HCEC 1CT (cell line): ENCODE data around the gene TBC1D22B.

Experiments
- DNase-seq: peaks from one replicate; pipeline ENCODE4 v3.0.0-alpha.2; 2017

TBC1D22B gene

DNA sequence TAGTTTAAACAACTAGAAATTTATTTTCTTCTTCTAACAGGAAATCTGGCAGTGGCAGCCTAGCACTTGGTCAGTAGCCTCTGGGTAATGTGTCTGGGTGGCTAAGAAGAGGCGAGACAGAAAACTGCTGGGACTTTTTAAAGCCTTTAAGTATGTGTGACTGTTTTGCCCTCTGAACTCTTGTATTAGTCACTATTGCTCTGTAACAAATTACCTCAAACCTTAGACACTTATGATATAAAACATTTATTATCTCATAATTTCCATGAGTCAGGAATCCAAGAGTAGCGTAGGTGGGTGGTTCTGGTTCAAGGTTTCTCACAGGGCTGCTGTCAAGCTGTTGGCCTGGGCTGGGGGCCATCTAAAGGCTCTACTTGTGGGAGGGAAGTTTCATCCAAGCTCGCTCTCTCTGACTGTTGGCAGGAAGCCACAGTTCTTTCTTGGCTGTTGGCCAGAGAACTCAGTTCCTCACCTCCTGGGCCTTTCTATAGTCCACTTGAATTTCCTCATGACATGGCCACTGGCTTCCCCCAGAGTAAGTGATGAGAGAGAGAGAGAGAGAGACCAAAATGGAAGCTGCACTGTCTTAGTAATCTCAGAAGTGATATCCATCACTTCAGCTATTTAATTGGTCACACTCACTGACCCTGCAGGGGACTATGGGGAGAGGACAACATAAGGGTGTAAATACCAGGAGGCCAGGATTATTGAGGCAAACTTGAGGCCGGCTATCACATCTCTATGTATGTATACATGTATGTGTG is 17.4 kb upstream of the TBC1D22B start:
- peak; percentile 100 for DNase-seq

DNA sequence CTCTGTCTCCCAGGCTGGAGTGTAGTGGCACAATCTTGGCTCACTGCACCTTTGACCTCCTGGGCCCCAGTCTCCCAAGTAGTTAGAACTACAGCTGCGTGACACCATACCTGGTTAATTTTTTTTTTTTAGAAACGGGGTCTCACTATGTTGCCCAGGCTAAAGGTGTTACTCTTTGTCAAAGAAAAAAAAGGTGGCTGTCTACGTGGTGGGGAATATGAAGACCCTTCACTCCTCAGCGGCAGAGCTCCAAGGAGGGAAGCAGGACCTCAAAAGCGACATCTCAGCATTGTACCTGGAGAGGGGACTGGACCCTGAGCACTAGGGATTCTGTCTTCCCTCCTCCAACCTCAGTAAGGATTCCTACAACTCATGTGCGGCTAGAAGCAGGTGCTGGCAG is 16.4 kb upstream of the TBC1D22B start:
- DNase-seq: no peak

DNA sequence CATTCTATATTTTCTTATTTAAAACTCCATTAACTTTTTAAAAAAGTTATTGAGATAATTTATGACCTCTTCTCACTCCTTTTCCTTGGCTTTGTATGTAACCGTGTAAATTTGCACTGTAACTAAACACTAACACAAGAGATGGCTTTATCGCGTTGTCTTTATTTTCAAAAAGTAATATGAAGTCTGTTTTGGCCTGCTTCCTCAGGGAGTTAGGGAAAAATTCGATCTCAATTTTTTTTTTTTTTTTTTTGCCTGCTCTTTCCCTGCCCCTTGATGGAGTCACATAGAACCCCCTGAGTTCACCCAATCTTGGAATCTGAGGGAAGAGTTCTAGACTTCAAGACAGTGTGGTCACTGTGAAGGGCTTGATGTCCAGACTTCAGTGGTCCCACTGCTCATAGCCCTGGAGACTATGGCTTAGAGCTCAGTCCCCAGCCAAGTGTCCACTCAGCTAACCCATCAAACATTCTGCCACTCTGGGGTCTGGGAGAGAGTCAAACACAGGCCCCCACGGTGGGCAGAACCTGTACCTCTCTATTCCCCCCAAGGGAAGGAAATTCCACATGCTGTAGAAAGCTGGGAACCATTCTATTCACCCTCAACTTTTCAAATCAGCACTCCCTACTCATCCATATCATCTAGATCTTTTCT is 15.7 kb upstream of the TBC1D22B start:
- no peak for DNase-seq

DNA sequence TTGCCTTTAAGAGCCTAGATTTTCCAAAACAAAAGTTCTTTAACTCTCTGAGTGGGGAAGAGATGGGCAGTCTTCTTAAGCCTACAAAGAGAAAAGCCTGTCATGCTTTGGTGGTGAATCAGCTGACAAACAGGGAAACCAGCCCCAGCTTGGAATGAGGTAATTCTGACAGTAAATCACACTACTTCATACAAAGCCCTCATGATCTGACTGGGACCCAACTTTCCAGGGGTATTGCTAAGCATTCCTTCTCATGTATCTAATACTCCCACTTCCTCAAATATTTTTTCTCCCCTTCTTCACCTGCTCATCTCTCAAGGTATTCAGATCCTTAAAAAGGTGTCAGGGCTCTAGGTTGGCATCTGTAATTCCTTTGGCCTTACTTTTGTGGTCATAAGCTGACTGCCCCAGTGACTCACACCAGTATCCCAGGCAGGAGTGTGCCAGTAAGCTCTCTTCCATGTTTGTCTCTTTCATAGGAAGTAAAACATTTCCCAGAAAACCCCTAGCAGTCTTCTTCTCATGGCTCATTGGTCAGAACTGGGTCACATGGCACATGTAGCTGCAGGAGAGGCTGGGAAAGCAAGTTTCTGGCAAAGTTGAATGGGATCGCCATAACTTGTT is 15.0 kb upstream of the TBC1D22B start:
- peak; percentile 99 for DNase-seq

DNA sequence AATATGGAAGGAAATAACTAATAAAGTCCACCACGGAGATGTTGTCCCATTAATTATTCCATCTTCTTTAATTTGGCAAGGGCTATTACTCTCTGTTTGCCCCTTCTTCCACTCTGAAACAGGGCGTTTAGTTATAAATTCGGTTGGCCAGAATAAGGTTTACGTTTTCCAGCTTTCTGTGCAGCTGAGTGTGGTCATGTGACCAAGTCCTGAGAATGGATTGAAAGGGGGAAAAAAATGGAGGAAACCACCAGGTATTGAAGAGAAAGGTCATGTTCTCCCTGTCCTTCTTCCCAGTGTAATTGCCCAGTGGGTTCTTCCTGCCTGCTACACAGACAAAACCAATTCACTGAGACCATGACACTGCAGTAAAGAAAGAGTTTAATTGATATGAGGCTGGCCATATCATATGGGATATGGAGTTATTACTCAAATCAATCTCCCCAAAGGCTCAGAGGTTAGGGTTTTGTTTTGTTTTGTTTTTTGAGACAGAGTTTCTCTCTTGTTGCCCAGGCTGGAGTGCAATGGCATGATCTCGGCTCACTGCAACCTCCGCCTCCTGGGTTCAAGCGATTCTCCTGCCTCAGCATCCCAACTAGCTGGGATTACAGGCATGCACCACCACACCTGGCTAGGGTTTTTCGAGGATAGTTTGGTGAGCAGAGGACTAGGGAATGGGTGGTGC is 14.3 kb upstream of the TBC1D22B start:
- DNase-seq: no peak

DNA sequence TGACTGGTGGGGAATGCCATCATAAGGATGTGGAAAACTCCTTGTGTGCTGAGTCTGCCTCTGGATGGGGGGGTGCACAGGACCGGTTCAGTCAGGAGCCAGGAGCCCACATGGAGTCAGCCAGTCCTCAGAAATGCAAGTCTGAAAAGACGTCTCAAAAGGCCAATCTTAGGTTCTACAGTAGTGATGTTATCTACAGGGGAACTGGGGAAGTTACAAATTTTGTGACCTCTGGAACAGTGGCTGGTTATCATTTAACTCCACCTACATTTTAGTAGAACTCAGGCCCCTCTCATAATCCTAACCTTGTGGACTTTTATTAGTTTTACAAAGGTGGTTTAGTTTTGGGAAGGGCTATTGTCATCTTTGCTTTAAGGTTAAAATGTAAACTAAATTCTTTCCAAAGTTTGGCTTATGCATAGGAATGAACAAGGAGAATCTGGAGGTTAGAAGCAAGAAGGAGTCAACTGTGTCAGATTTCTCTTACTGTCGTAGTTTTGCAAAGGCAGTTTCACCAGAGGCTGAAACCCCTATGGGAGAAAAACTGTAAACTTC is 13.7 kb upstream of the TBC1D22B start:
- no peak for DNase-seq

DNA sequence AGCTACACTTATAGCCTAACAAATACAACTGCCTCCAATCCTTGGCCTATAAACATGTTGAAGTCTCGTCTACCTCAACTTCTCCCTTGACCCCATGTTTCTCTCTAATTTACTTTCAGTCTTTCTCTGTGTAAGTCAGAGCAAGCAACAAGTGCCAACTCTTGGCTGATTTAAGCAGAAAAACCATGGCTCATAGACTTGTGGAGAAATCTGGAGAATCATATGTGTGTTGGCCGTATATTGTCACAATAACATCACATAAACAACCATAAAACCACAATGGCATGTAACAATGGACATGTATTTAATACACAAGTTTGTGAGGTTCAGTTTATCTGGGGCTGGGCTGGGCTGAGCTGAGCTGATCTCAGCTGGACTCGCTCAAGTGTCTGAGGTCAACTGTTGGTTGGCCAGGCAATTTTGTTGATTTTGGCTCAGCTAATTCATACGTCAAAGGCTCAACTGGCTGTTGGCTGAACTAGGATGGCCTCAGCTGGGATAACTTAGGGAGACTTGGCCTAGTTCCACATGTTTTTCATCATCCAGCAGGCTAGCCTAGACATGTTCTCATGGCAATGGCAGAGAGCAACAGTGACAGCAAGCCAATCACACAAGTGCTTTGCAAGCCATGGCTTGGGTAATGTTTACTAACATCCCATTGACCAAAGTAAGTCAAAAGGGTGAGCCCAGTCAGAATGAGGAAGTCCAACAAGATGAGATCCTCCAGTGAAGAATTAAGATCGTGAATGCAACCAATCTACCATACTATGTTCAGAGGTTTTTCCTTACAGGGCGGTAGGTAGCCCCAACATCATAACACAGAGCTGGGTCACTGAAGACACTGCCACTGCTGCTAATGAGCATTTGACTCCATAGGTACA is 12.9 kb upstream of the TBC1D22B start:
- DNase-seq: peak; percentile 100

DNA sequence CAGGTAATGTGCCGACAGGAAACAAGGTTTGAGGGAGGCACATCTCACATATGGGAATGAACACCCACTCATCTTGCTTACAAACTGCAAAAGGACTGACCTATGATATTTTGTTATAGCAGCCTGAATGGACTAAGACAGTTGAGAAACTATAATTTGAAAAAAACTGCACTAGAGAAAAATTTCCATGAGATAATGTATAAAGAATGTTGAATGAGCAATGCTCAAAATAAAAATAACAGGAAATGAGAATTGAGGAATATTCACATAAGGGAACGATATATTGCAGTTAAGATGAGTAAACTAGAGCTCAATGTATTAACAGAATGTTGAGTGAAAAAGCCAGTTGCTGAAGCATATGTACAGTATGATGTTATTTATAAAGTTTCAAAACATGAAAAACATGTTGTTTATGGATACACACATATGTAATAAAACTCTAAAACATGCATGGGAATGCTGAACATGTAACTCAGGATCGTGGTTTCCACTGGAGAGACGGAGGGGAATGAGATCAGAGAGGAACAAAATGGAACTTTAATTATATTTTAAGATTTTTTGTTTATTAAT is 6.3 kb upstream of the TBC1D22B start:
- DNase-seq: peak; percentile 82

DNA sequence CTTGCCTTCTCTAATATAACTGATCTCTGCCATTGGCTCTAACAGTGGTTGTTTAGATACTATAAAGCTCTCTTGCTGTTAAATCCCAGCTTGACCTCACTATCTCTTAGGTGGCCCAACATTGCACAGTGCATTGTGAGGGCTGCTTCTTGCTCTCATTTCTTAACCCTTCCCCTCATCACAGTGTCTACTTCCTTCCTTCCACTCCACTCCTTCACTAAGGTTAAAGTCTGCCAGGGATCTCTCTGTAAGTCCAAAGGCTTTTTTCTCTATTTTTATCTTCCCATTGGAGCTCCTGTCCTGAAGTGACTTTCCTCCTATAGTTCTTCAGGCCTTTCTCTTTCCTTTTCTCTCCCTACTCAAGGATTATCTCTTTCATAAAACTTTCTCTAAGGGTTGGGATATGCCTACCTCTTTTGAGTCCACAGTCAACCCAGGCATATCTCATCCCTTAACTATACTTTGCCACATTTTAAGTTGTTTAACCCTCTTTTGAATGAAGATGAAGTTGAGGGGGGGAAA is 4.0 kb upstream of the TBC1D22B start:
- DNase-seq: no peak

DNA sequence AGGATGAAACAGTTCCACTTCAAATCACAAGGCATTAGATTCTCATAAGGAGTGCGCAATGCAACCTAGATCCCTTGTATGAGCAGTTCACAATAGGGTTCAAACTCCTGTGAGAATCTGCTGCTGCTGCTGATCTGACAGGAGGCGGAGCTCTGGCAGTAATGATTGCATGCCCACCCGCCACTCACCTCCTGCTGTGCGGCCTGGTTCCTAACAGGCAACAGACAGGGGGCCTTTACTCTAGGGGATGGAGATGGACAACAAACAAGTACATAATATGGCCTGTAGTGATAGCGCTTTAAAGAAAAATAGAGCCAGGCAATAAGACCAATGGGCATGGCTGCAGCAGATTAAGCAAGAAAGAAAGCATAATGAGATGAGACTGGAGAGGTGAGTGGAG is 2.7 kb upstream of the TBC1D22B start:
- no peak for DNase-seq

DNA sequence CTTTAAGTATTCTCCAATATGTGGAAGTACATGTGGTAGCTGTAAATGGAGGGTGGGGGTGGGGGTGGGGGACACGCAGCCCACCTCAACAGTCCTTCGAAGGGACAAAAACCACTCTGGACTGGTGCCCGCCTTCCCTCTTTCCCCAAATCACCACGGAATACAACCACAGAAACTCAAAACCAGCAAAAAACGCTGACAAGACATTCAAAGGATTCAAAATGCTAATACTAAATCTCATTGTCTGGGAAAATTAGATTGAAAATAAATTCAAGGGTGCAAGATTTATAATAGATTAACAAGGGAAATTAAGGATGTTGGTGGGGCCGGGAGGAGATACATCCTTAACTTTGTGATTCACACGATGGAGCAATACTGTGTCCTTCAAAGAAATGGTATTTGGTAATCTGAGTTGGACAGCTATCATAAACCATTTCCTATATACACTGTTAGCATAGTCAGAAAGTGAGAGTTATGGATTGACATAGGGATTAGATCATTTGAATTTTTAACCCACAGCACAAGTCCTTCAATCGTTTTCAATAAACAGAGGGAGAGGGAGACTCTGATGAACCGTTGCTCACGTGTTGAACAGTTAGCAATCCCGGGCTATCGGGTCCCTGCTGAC is 766 bp upstream of the TBC1D22B start:
- DNase-seq: peak; percentile 78

DNA sequence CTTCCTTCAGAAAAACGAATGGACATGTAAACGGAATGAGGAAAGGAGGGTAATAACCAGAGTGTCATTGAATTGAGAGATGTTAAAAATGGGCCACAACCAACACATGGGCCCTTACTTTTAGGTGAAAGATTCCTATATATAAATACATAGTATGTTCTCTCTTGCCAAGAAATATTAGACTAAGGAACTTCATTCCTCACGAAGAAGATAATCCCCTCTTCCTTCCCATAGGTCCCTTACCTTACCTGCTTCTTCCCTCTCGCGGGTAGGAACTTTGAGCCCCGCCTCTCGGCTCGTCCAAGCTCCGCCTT is 295 bp upstream of the TBC1D22B start:
- DNase-seq: no peak

DNA sequence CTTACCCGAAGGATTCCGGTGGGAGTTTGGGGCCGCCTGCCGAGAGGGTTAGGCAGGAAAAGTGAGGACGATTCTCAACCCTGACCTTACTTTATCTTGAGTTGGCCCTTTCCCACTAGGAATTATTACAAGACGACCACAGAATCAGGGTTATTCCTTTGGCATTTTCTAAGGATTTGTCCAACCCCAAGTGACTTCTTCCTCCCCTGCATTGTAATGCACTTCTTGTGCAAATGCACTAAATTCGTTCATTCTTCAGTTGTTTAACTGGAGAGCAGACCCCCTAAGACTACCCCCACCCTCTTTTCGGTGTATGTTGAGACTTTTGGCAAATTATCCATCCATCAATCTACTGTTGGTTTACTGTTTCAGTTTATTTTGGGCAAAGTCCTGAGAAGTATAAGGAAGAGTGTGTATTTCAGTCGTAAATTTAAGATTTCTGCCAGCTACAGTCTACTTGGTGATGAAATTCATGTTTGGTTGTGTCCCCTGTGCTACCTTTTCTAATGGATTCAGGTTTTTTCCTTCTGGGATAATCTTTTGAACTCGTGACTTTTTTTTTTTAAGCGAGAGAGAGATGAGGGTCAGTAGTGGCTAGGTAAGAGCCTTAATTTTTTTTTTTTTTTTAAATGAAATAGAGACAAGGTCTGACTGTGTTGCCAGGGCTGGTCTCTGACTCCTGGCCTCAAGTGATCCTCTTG is 983 bp downstream of the TBC1D22B start:
- DNase-seq: no peak

DNA sequence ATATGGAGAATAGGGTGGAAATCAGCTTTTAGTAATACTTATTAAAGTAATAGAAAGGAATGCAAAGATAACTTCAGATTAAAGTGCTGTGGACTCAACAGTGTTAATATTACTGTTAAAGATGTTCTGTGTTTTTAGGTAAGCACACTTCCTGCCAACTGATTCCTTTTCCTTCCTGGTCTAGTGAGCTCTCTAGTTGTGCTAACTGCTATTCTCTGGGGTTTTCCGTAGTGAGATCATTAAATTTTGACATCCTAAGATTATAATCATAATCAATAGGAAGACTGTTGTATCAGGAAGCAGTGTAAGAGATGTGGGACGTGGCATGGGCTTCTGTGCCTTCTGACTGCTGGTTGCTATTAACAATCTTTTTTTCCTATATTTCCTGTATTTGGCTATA is 1.6 kb downstream of the TBC1D22B start:
- no peak for DNase-seq

DNA sequence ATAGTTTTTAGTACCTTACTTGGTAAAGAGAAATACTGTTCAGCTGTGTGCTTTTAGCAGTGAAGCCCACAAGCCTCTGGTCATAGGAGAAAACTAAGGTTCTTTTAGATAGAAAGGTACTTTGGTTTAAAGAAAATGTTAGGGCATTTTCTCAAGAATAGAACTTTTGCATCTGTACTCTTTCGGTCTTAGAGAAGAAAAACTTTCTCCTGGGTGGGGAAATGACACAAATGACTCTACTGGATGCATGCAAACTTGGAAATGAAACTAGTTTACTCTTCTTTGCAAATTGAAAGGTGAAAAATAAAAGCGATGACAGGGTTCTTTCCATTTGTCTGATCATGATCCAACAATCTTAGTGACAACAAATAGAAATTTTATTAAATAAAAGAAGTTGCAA is 2.5 kb downstream of the TBC1D22B start:
- no peak for DNase-seq

DNA sequence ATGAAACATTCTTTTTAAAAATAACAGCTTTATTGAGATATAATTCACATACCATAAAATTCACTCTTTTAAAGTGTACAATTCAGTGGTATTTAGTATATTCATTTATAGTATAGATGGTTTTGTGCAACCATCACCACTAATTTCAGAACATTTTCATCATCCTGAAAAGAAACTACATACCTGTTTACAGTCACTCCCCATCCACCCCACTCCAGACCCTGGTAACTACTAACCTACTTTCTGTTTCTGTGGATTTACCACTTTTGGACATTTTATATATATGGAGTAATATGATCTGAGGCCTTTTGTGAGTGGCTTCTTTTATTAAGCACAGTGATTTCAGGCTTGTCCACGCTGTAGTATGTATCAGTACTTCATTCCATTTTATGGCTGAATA is 2.9 kb downstream of the TBC1D22B start:
- no peak for DNase-seq

DNA sequence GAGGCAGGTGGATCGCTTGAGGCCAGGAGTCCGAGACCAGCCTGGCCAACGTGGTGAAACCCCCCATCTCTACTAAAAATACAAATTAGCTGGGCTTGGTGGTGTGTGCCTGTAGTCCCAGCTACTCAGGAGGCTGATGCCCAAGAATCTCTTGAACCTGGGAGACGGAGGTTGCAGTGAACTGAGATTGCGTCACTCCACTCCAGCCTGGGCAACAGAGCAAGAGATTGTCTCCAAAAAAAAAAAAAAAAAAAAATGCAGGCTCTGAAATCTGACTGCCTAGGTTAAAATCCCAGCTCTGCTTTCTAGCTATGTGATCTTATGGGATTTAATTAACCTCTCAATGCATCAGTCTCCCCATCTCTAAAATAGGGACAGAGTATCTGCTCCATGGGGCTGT is 3.6 kb downstream of the TBC1D22B start:
- DNase-seq: no peak

DNA sequence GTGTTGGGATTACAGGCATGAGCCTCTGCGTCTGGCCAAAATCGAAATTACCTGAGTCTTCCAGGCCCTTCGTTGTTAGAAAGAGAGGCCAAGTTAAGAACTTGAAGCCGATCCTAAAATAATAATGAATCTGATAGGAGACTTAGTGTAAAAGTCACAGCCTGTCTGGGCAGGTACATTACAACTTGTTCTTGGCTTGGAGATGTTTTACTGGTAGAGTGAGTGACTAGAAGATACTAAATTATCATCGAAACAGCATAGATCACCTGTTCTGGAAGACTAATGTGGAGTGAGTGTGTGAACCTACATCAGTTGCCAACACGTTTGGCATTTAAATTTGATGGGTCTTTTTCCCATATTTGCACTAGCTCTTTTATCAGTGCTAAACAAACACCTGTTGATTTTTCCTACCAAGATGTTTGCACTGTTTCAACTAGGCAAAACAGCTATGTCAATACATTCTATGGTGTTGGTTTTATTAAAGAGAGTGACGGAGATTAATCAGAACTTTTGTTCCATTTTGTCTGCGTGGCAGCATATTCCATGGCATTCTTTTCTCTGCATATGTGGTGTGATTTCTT is 5.0 kb downstream of the TBC1D22B start:
- DNase-seq: no peak

DNA sequence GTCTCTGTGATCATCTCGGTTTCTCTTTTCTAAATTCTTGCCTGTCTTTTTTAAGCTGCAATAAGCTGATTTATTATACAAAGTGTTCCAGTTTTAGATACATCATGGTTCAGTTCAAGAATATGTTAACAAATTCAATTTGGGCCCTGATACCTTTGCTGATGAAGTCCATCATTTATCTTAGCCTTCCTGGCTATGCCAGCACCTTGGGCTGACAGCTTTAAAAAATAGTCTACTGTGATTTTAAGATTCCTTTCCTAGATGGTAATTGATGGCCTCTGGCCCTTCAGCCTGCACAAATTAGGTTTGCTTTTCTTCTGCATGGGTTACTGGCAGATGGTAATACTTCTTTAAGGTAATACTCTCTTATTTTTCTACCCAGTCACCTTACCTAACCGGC is 7.4 kb downstream of the TBC1D22B start:
- DNase-seq: no peak

DNA sequence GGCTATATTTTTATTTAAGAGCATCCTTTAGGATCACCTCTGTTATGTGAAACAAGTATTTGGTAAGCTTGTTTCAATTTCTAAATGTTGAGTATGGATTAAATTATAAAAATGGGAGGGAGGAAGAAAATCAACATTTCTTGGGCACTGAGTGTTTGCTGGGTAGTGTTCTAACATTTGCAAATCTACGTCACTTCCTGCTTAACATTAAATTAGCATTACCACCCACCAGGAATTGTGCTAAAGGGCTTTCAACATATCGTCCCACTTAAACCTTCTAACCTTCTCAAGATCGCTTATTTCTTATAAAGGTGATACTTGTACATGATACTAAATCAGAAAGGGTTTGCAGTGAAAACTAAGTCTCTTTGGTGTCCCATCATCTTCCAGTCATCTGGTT is 8.3 kb downstream of the TBC1D22B start:
- no peak for DNase-seq
